IPS-18a (cell line): Measurements from ENCODE around the gene SIGLEC5.
"Not testable (repeated sequence)": the region's sequence is repeated elsewhere in the genome, so short reads cannot be mapped to it uniquely, and the experiment has no call there.

Experiments
- H3K27ac ChIP-seq: one replicate; pipeline ENCODE4 v1.5.1; 2013; ENCODE audit warnings: low read length
- H3K27me3 ChIP-seq: one replicate; pipeline ENCODE4 v1.6.1; 2013; ENCODE audit warnings: mild to moderate bottlenecking, low read length; ENCODE audit not compliant: control insufficient read depth, insufficient read depth
- H3K36me3 ChIP-seq: one replicate; pipeline ENCODE4 v1.6.1; 2013; ENCODE audit warnings: low read depth, low read length; ENCODE audit not compliant: control insufficient read depth
- H3K4me1 ChIP-seq: one replicate; pipeline ENCODE4 v1.6.1; 2013; ENCODE audit warnings: low read depth, low read length; ENCODE audit not compliant: control insufficient read depth
- H3K4me3 ChIP-seq: one replicate; pipeline ENCODE4 v1.5.1; 2013; ENCODE audit warnings: low read length
- H3K9ac ChIP-seq: one replicate; pipeline ENCODE4 v1.6.1; 2013; ENCODE audit warnings: mild to moderate bottlenecking, low read length, moderate library complexity
- H3K9me3 ChIP-seq: one replicate; pipeline ENCODE4 v1.6.1; 2013; ENCODE audit warnings: low read depth, low read length; ENCODE audit not compliant: control insufficient read depth

Gene SIGLEC5, protein sequence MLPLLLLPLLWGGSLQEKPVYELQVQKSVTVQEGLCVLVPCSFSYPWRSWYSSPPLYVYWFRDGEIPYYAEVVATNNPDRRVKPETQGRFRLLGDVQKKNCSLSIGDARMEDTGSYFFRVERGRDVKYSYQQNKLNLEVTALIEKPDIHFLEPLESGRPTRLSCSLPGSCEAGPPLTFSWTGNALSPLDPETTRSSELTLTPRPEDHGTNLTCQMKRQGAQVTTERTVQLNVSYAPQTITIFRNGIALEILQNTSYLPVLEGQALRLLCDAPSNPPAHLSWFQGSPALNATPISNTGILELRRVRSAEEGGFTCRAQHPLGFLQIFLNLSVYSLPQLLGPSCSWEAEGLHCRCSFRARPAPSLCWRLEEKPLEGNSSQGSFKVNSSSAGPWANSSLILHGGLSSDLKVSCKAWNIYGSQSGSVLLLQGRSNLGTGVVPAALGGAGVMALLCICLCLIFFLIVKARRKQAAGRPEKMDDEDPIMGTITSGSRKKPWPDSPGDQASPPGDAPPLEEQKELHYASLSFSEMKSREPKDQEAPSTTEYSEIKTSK

DNA sequence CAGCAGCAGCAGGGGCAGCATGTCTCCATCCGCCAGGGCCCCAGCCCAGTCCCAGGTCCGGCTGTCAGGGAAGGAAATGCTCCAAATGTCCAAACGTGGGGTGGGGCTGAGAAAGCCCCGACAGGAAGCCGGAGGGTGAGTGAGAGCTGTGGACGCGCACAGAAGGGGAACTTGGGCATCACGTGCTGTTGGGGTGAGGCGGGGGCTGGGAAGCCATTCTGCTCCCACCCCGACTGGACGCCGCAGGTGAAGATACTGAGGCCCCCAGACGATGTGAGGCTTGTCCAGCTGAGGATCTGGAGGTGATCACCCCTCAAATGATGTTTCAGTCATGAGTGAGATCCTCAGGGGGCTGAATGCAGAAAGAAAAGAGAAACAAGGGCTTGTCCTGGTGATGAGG, at the start of gene SIGLEC5:
Gene SIGLEC5 (minus strand): TSS at position 87 of the 400 bp plus-strand sequence. CDS start 66 bp downstream, at position 21.
- H3K27ac ChIP-seq, H3K27me3 ChIP-seq, H3K4me3 ChIP-seq, H3K9me3 ChIP-seq, H3K36me3 ChIP-seq, H3K9ac ChIP-seq, H3K4me1 ChIP-seq: not testable (repeated sequence)

DNA sequence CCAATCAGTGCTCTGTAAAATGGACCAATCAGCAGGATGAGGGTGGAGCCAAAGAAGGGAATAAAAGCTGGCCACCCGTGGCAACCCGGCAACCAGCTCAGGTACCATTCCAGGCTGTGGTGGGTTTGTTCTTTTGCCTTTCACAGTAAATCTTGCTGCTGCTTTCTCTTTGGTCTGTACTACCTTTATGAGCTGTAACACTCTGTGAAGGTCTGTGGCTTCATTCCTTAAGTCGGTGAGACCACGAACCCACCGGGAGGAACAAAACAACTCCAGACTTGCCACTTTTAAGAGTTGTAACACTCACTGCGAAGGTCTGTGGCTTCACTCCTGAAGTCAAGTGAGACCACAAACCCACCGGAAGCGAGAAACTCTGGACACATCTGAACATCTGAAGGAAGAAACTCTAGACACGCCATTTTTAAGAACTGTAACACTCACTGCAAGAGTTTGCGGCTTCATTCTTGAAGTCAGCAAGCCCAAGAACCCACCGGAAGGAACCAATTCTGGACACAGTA, 46.4 kb upstream of the SIGLEC5 start:
- no peak overlapping the region for H3K27ac ChIP-seq
- H3K4me1 ChIP-seq: no peaks in the 10 kb centered on the region
- no peak overlapping the region for H3K9ac ChIP-seq
- H3K4me3 ChIP-seq: no peak overlapping the region
- H3K27me3 ChIP-seq: no peaks in the 10 kb centered on the region
- H3K9me3 ChIP-seq: no peaks in the 10 kb centered on the region
- no peaks in the 10 kb centered on the region for H3K36me3 ChIP-seq

DNA sequence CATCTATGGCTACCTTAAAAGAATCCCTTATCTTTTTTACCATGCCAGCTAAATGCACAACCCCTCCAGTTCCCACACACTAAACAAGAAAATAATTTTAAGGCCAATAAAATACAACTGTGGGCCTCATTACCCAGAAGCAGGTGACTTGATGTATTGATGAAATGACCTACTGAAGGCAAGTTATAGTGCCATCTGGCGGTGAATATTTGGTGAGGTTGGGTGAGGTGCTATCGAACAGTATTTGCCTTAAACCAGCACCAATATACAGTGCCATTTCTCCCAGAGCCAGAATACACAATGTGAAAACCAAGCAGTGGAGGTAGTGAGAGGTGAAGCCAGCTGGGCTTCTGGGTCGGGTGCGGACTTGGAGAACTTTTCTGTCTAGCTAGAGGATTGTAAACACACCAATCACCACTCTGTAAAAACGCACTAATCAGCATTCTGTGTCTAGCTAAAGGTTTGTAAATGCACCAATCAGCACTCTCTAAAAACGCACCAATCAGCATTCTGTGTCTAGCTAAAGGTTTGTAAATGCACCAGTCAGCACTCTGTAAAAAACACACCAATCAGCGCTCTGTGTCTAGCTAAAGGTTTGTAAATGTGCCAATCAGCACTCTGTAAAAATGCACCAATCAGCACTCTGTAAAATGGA, 45.8 kb upstream of the SIGLEC5 start:
- not testable (repeated sequence) for H3K36me3 ChIP-seq, H3K9ac ChIP-seq, H3K27me3 ChIP-seq, H3K9me3 ChIP-seq, H3K27ac ChIP-seq, H3K4me3 ChIP-seq, H3K4me1 ChIP-seq

DNA sequence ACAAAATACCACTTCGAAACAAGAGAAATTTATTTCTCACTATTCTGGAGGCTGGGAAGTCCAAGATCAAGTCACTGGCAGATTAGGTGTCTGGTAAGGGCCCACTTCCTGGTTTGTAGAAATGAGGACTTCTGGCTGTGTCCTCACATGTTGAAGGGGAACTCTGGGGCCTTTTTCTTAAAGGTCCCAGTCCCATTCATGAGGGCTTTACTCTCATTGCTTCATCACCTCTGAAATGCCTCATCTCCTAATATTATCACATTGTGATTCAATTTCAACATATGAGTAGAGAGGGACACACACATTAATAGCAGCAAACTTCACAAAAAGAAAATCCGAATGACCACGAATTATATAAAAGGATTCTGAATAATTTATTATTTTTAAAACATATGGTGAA, 38.0 kb upstream of the SIGLEC5 start:
- H3K4me3 ChIP-seq: no peak overlapping the region
- H3K9me3 ChIP-seq: no peaks in the 10 kb centered on the region

DNA sequence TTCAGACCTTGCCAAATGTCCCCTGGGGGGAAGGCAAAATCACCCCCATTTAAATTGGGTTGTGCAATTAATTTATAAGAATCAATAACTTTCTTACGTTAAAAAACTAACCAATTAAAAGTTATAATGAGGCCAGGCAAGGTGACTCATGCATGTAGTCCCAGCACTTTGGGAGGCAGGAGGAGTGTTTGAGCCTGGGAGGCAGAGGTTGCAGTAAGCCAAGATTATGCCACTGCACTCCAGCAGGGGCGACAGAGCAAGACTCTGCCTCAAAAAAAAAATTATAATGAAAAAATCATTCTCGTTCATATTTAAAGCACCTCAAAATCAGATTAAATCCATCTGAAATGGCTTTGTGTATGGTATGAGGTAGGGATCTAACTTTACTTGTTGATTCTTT, 34.8 kb upstream of the SIGLEC5 start:
- no peak overlapping the region for H3K9ac ChIP-seq
- H3K9me3 ChIP-seq: no peaks in the 10 kb centered on the region
- H3K27me3 ChIP-seq: no peaks in the 10 kb centered on the region
- H3K4me3 ChIP-seq: no peak overlapping the region
- H3K36me3 ChIP-seq: no peaks in the 10 kb centered on the region
- no peaks in the 10 kb centered on the region for H3K4me1 ChIP-seq
- H3K27ac ChIP-seq: no peak overlapping the region

More for the DNA sequence above, 38.0 kb upstream of the SIGLEC5 start:
- Histone ChIP-seq H3K9ac (no peak overlapping the region), H3K4me1 (no peaks in the 10 kb centered on the region), H3K27me3 (no peaks in the 10 kb centered on the region), H3K27ac (no peak overlapping the region), H3K36me3 (no peaks in the 10 kb centered on the region)

DNA sequence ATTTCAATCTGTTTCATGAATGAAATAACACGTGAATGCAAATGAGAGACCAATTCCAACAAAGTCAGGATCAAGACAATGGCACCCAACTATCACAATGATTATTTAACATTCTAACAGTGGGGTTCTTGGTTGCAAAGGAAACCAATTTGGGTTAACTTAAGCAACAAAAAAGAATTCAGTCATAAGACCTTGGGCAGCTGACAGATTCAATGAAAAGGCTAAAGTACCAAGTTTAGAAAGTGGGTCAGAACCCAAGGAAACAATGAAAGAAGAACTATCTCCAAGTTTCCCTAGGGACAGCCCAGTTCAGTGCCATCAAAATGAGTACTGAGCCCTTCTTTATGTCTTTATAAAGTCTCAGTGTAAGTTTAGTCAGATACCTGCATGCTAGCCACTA, 33.9 kb upstream of the SIGLEC5 start:
- H3K27me3 ChIP-seq: no peaks in the 10 kb centered on the region
- H3K36me3 ChIP-seq: no peaks in the 10 kb centered on the region
- no peaks in the 10 kb centered on the region for H3K9me3 ChIP-seq
- H3K4me1 ChIP-seq: no peaks in the 10 kb centered on the region
- H3K4me3 ChIP-seq: no peak overlapping the region
- no peak overlapping the region for H3K9ac ChIP-seq
- no peak overlapping the region for H3K27ac ChIP-seq

DNA sequence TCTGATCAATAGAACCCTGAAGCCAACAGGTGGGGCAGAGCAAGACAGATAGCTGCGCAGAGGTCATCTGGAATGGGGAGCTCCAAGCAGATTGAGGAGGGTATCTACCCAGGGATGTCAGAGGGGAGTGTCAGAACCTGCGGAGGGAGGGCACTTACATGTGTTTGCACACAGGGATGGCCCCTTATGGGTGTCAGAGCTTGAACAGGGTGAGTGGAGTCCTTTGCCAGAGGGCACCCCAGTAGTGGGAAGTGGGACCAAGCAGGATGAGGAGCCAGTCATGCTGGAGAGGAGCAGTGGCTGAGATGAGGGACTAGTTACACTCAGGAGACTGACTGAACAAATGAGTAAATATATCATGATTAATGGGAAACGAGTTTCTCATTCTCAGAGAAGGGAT, 33.4 kb upstream of the SIGLEC5 start:
- Histone ChIP-seq H3K9ac (no peak overlapping the region), H3K36me3 (no peaks in the 10 kb centered on the region), H3K9me3 (no peaks in the 10 kb centered on the region), H3K4me1 (no peaks in the 10 kb centered on the region), H3K27me3 (no peaks in the 10 kb centered on the region), H3K27ac (no peak overlapping the region), H3K4me3 (no peak overlapping the region)

DNA sequence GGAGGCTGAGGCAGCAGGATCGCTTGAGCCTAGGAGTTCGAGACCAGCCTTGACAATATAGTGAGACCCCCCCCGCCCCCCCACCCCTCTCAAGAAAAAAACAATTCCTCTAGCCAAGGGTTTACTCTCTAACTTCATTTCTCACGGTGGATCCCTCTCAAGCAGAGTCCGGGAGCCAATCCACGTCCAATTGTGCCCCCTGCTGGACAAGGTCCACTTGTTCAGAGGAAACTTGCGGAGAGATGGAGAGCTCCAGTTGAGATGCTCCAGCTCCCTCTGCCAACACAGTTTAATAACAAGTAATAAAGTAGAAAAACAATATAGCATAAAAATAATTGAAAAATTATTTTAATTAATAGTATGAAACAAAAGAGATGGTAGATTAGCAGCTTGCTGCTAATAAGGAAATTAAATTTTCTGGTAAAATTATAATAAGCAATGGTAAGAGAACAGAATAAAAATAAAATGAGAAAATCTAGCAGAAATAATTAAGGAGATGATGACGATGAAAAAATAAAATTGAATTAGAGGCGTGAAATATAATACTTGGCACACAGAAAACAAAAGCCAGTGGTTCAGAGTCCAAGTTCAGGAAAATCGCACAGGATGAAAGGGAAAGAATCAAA, 30.9 kb upstream of the SIGLEC5 start:
- Histone ChIP-seq H3K9ac (no peak overlapping the region), H3K9me3 (no peaks in the 10 kb centered on the region), H3K27me3 (no peaks in the 10 kb centered on the region), H3K4me3 (no peak overlapping the region), H3K36me3 (no peaks in the 10 kb centered on the region), H3K27ac (no peak overlapping the region), H3K4me1 (no peaks in the 10 kb centered on the region)

DNA sequence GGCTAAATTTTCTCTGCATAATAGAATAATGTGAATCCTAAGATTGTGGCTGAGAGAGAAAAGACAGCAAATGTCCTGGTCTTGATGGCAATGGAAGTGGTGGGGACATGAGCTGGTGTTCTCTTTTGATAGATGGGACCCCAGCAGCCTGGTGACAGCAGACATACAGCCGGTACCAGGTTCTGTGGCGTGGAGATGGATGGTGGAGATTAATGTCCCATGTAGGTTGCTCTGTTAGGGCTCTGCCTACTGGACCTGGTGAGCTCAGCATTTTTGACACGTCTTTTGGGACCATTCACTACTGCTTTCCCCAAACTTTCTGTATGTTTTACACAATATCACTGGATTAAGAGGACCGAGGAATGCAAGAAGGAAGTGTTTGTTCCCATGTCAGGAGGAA, 24.6 kb upstream of the SIGLEC5 start:
- no peak overlapping the region for H3K4me3 ChIP-seq
- H3K27me3 ChIP-seq: no peaks in the 10 kb centered on the region
- H3K9ac ChIP-seq: no peak overlapping the region

DNA sequence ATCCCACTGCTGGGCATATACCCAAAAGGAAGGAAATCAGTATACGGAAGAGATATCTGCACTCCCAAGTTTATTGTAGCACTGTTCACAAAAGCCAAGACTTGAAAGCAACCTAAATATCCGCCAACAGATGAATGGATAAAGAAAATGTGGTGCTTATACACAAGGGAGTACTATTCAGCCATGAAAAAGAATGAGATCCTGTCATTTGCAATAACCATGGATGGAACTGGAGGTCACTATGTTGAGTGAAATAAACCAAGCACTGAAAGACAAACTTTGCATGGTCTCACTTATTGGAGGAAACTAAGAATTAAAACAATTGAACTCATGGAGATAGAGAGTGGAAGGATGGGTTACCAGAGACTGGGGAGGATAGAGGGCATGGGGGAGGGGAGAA, 23.0 kb upstream of the SIGLEC5 start:
- peaks cover 8% of the 10 kb centered on the region for H3K9me3 ChIP-seq
- no peaks in the 10 kb centered on the region for H3K36me3 ChIP-seq
- no peak overlapping the region for H3K4me3 ChIP-seq
- H3K9ac ChIP-seq: no peak overlapping the region
- no peaks in the 10 kb centered on the region for H3K4me1 ChIP-seq
- H3K27me3 ChIP-seq: no peaks in the 10 kb centered on the region
- no peak overlapping the region for H3K27ac ChIP-seq

More for the DNA sequence above, 24.6 kb upstream of the SIGLEC5 start:
- H3K27ac ChIP-seq: no peak overlapping the region
- H3K9me3 ChIP-seq: peaks cover 8% of the 10 kb centered on the region
- no peaks in the 10 kb centered on the region for H3K4me1 ChIP-seq
- H3K36me3 ChIP-seq: no peaks in the 10 kb centered on the region

DNA sequence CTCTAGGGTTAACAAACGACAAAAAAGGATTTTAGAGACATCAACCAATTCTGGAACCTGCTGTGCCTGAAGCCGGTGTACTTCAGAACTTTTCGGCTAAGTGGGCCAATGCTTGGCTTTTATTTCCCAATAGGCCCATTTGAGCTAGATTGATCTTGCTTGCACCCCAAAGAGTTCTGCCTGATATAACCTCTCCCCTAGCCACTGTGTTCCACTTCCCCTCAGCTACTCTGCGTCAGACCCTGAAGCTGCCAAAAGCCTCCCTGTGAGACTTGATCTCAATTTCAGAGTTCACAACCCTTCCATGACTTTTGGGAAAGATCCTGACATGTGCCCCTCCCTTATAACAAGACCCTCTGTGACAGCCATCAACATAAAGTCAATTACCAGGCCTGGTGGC, 22.1 kb upstream of the SIGLEC5 start:
- Histone ChIP-seq H3K4me1 (no peaks in the 10 kb centered on the region), H3K9me3 (peaks cover 8% of the 10 kb centered on the region), H3K27ac (no peak overlapping the region), H3K4me3 (no peak overlapping the region), H3K27me3 (no peaks in the 10 kb centered on the region), H3K9ac (no peak overlapping the region), H3K36me3 (no peaks in the 10 kb centered on the region)
